ENCODE measurements around the gene OSBPL10. TPM values are rescaled to one million over a fixed set of nuclear protein-coding genes. Genes with fewer than 3 reads are reported as not detected.

The OSBPL10 gene
- total and polyA plus RNA-seq, 4 donors, result 3.9 to 33.0 (median 13.1) TPM

- peaks cover 0 to 2% (median 0%) of the 10 kb centered on the region in 4 donors for H3K36me3 ChIP-seq (ENCODE audit: control insufficient read depth in 4 of 4, insufficient read depth in 4 of 4, low read length in 4 of 4)
- H3K9me3 ChIP-seq (ENCODE audit: control insufficient read depth in 4 of 4, insufficient read depth in 3 of 4, low read length in 3 of 4), result no peaks in the 10 kb centered on the region
- H3K4me1 ChIP-seq (ENCODE audit: control insufficient read depth in 5 of 5, insufficient read depth in 5 of 5, low read length in 5 of 5), result no peaks in the 10 kb centered on the region
- ATAC-seq (ENCODE audit: insufficient read depth, low FRiP score) (no peak), DNase-seq (no peak)
- H3K27ac ChIP-seq (ENCODE audit: low read depth in 1 of 2, low read length in 1 of 2), result no peak overlapping the region
- 84 to 86% methylated on average over 17 of the region's 17 CpGs for WGBS, 2 donors
- no peak overlapping the region for H3K4me3 ChIP-seq
- no peaks in the 10 kb centered on the region for H3K27me3 ChIP-seq (ENCODE audit: control insufficient read depth in 3 of 3, insufficient read depth in 3 of 3, low read length in 2 of 3)
- no peak overlapping the region for H3K9ac ChIP-seq (ENCODE audit: insufficient read depth in 1 of 2, low read length in 2 of 2)
- no peak for TF ChIP-seq CTCF (IDR thresholded peaks at IDR 0.05; ENCODE audit: control extremely low read depth, extremely low read depth)
Measured at GRCh38 chr3:31829826-31830426, 151.1 kb downstream of the OSBPL10 start.

- no peak overlapping the region for H3K9ac ChIP-seq (ENCODE audit: insufficient read depth in 1 of 2, low read length in 2 of 2)
- ATAC-seq (ENCODE audit: insufficient read depth, low FRiP score) (no peak), DNase-seq (no peak)
- H3K9me3 ChIP-seq (ENCODE audit: control insufficient read depth in 4 of 4, insufficient read depth in 3 of 4, low read length in 3 of 4), result peaks cover 0 to 2% (median 0%) of the 10 kb centered on the region in 4 donors
- WGBS, 2 donors, result 90 to 91% methylated on average over 6 of the region's 6 CpGs
- no peak overlapping the region for H3K27ac ChIP-seq (ENCODE audit: low read depth in 1 of 2, low read length in 1 of 2)
- no peak for TF ChIP-seq CTCF (IDR thresholded peaks at IDR 0.05; ENCODE audit: control extremely low read depth, extremely low read depth)
- H3K4me1 ChIP-seq (ENCODE audit: control insufficient read depth in 5 of 5, insufficient read depth in 5 of 5, low read length in 5 of 5), result no peaks in the 10 kb centered on the region
- peaks cover 0 to 3% (median 1%) of the 10 kb centered on the region in 4 donors for H3K36me3 ChIP-seq (ENCODE audit: control insufficient read depth in 4 of 4, insufficient read depth in 4 of 4, low read length in 4 of 4)
- H3K27me3 ChIP-seq (ENCODE audit: control insufficient read depth in 3 of 3, insufficient read depth in 3 of 3, low read length in 2 of 3), result no peaks in the 10 kb centered on the region
- H3K4me3 ChIP-seq, result no peak overlapping the region
Measured at GRCh38 chr3:31829010-31829409, 152.1 kb downstream of the OSBPL10 start.

GRCh38 chr3:31828007-31828406, 153.1 kb downstream of the OSBPL10 start:
- DNase-seq (no peak), ATAC-seq (ENCODE audit: insufficient read depth, low FRiP score) (no peak)
- H3K4me1 ChIP-seq (ENCODE audit: control insufficient read depth in 5 of 5, insufficient read depth in 5 of 5, low read length in 5 of 5), result no peaks in the 10 kb centered on the region
- no peak for TF ChIP-seq CTCF (IDR thresholded peaks at IDR 0.05; ENCODE audit: control extremely low read depth, extremely low read depth)
- no peaks in the 10 kb centered on the region for H3K27me3 ChIP-seq (ENCODE audit: control insufficient read depth in 3 of 3, insufficient read depth in 3 of 3, low read length in 2 of 3)
- 79 to 82% methylated on average over 1 of the region's 1 CpG for WGBS, 2 donors
- no peak overlapping the region for H3K4me3 ChIP-seq
- no peak overlapping the region for H3K9ac ChIP-seq (ENCODE audit: insufficient read depth in 1 of 2, low read length in 2 of 2)
- H3K36me3 ChIP-seq (ENCODE audit: control insufficient read depth in 4 of 4, insufficient read depth in 4 of 4, low read length in 4 of 4), result peaks cover 0 to 3% (median 1%) of the 10 kb centered on the region in 4 donors
- peaks cover 0 to 2% (median 0%) of the 10 kb centered on the region in 4 donors for H3K9me3 ChIP-seq (ENCODE audit: control insufficient read depth in 4 of 4, insufficient read depth in 3 of 4, low read length in 3 of 4)
- H3K27ac ChIP-seq (ENCODE audit: low read depth in 1 of 2, low read length in 1 of 2), result no peak overlapping the region

GRCh38 chr3:31823184-31823583, 157.9 kb downstream of the OSBPL10 start:
- Histone ChIP-seq H3K4me3 (no peak overlapping the region), H3K27me3 (ENCODE audit: control insufficient read depth in 3 of 3, insufficient read depth in 3 of 3, low read length in 2 of 3) (no peaks in the 10 kb centered on the region), H3K36me3 (ENCODE audit: control insufficient read depth in 4 of 4, insufficient read depth in 4 of 4, low read length in 4 of 4) (peaks cover 0 to 3% (median 0%) of the 10 kb centered on the region in 4 donors), H3K4me1 (ENCODE audit: control insufficient read depth in 5 of 5, insufficient read depth in 5 of 5, low read length in 5 of 5) (no peaks in the 10 kb centered on the region), H3K9ac (ENCODE audit: insufficient read depth in 1 of 2, low read length in 2 of 2) (no peak overlapping the region), H3K27ac (ENCODE audit: low read depth in 1 of 2, low read length in 1 of 2) (no peak overlapping the region), H3K9me3 (ENCODE audit: control insufficient read depth in 4 of 4, insufficient read depth in 3 of 4, low read length in 3 of 4) (peaks cover 0 to 2% (median 0%) of the 10 kb centered on the region in 4 donors)
- DNase-seq (no peak), ATAC-seq (ENCODE audit: insufficient read depth, low FRiP score) (no peak)
- 88 to 96% methylated on average over 3 of the region's 3 CpGs for WGBS, 2 donors
- no peak for TF ChIP-seq CTCF (IDR thresholded peaks at IDR 0.05; ENCODE audit: control extremely low read depth, extremely low read depth)
